Trophoblast cell (in vitro differentiated cells and primary cell): ENCODE measurements around the gene SEC22B.
"Not testable (repeated sequence)": the region's sequence is repeated elsewhere in the genome, so short reads cannot be mapped to it uniquely, and the experiment has no call there.

Source experiments
- DNase-seq, 2 donors: peaks; one replicate each; pipeline ENCODE4 v3.0.0-alpha.2; 2016
- H2AFZ ChIP-seq: 2 replicates; pipeline ENCODE4 v1.6.1; 2013; ENCODE audit warnings: low read length, moderate library complexity, mild to moderate bottlenecking; ENCODE audit not compliant: insufficient read depth, poor library complexity
- H2AK5ac ChIP-seq: 2 replicates; pipeline ENCODE4 v1.6.1; 2013; ENCODE audit warnings: mild to moderate bottlenecking, low read length
- H2BK120ac ChIP-seq: 2 replicates; pipeline ENCODE4 v1.6.1; 2013; ENCODE audit warnings: low read length, mild to moderate bottlenecking, moderate library complexity; ENCODE audit not compliant: insufficient read depth, poor library complexity
- H2BK12ac ChIP-seq: 2 replicates; pipeline ENCODE4 v1.6.1; 2013; ENCODE audit warnings: mild to moderate bottlenecking, low read length, moderate library complexity
- H2BK5ac ChIP-seq: 2 replicates; pipeline ENCODE4 v1.6.1; 2013; ENCODE audit warnings: low read length, low read depth, moderate library complexity, mild to moderate bottlenecking; ENCODE audit not compliant: poor library complexity
- H3K14ac ChIP-seq: 2 replicates; pipeline ENCODE4 v1.6.1; 2013; ENCODE audit warnings: mild to moderate bottlenecking, low read length
- H3K18ac ChIP-seq: 2 replicates; pipeline ENCODE4 v1.6.1; 2013; ENCODE audit warnings: mild to moderate bottlenecking, low read length
- H3K23ac ChIP-seq: 2 replicates; pipeline ENCODE4 v1.6.1; 2013; ENCODE audit warnings: low read length
- H3K27ac ChIP-seq: 2 replicates; pipeline ENCODE4 v1.5.1; 2013; ENCODE audit warnings: low read depth, mild to moderate bottlenecking, inconsistent platforms, low read length, moderate library complexity
- H3K27me3 ChIP-seq: 2 replicates; pipeline ENCODE4 v1.6.1; 2013; ENCODE audit warnings: inconsistent platforms, mild to moderate bottlenecking, low read length, moderate library complexity; ENCODE audit not compliant: insufficient read depth
- H3K36me3 ChIP-seq, 2 experiments: 1 replicate in 1 of 2; 2 replicates in 1 of 2; pipeline ENCODE4 v1.6.1; 2013; ENCODE audit warnings: low read length in 2 of 2, mild to moderate bottlenecking in 2 of 2, moderate library complexity in 1 of 2; ENCODE audit not compliant: insufficient read depth in 2 of 2, control insufficient read depth in 1 of 2
- H3K4ac ChIP-seq: 2 replicates; pipeline ENCODE4 v1.6.1; 2013; ENCODE audit warnings: low read depth, mild to moderate bottlenecking, low read length, moderate library complexity
- H3K4me1 ChIP-seq, 2 experiments: 1 replicate in 1 of 2; 2 replicates in 1 of 2; pipeline ENCODE4 v1.6.1; 2013; ENCODE audit warnings: low read length in 2 of 2, mild to moderate bottlenecking in 2 of 2, moderate library complexity in 1 of 2; ENCODE audit not compliant: insufficient read depth in 2 of 2, control insufficient read depth in 1 of 2
- H3K4me2 ChIP-seq: 2 replicates; pipeline ENCODE4 v1.6.1; 2013; ENCODE audit warnings: inconsistent platforms, mild to moderate bottlenecking, low read length, moderate library complexity
- H3K4me3 ChIP-seq: 2 replicates; pipeline ENCODE4 v1.5.1; 2013; ENCODE audit warnings: mild to moderate bottlenecking, low read depth, low read length, inconsistent platforms
- H3K79me1 ChIP-seq: one replicate; pipeline ENCODE4 v1.6.1; 2013; ENCODE audit warnings: low read length
- H3K79me2 ChIP-seq: 2 replicates; pipeline ENCODE4 v1.6.1; 2013; ENCODE audit warnings: low read length, mild to moderate bottlenecking; ENCODE audit not compliant: control insufficient read depth, insufficient read depth, poor library complexity
- H3K9ac ChIP-seq: 2 replicates; pipeline ENCODE4 v1.6.1; 2013; ENCODE audit warnings: mild to moderate bottlenecking, low read length
- H3K9me3 ChIP-seq: 2 replicates; pipeline ENCODE4 v1.6.1; 2013; ENCODE audit warnings: low read depth, mild to moderate bottlenecking, control low read depth, inconsistent platforms, low read length; ENCODE audit not compliant: insufficient read depth
- H4K12ac ChIP-seq: 2 replicates; pipeline ENCODE4 v1.6.1; 2013; ENCODE audit warnings: low read depth, mild to moderate bottlenecking, low read length, moderate library complexity
- H4K8ac ChIP-seq: 2 replicates; pipeline ENCODE4 v1.6.1; 2013; ENCODE audit warnings: low read depth, mild to moderate bottlenecking, low read length, moderate library complexity
- H4K91ac ChIP-seq: one replicate; pipeline ENCODE4 v1.6.1; 2013; ENCODE audit warnings: low read depth, mild to moderate bottlenecking, low read length, moderate library complexity
- WGBS: extraction: QIAGEN DNeasy Blood & Tissue Kit; methylation state at CpG from one replicate; pipeline ENCODE4 v1.1.7; 2013; ENCODE audit warnings: missing lambda C conversion rate; ENCODE audit not compliant: insufficient read length, insufficient coverage; ENCODE audit errors: extremely low coverage; 5-methylcytosine and 5-hydroxymethylcytosine counted together

SEC22B gene

DNA sequence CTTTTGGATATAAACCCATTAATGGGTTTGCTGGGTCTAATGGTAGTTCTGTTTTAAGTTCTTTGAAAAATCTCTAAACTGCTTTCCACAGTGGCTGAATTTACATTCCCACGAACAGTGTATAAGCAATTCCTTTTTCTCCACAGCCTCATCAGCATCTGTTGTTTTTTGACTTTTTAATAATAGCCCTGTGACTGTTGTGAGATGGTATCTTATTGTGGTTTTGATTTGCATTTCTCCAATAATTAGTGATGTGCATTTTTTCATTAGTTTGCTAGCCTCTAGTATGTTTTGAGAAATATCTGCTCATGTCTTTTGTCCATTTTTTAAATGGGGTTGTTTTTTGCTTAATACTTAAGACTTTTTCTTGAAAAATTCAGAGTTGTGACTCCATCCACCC, 11.6 kb downstream of the SEC22B start:
- not testable (repeated sequence) for H3K79me1 ChIP-seq, H3K18ac ChIP-seq, H2BK120ac ChIP-seq, H3K36me3 ChIP-seq, H3K79me2 ChIP-seq, H3K9me3 ChIP-seq, H3K14ac ChIP-seq, H2BK12ac ChIP-seq, H2BK5ac ChIP-seq, DNase-seq, H4K12ac ChIP-seq, H3K27ac ChIP-seq, H3K4me1 ChIP-seq, H2AK5ac ChIP-seq, H3K4ac ChIP-seq, H3K4me2 ChIP-seq, H3K23ac ChIP-seq, H4K91ac ChIP-seq, H4K8ac ChIP-seq, H2AFZ ChIP-seq, H3K27me3 ChIP-seq, H3K9ac ChIP-seq, H3K4me3 ChIP-seq
- no CpG with 5 or more reads among the region's 1 CpG for WGBS

DNA sequence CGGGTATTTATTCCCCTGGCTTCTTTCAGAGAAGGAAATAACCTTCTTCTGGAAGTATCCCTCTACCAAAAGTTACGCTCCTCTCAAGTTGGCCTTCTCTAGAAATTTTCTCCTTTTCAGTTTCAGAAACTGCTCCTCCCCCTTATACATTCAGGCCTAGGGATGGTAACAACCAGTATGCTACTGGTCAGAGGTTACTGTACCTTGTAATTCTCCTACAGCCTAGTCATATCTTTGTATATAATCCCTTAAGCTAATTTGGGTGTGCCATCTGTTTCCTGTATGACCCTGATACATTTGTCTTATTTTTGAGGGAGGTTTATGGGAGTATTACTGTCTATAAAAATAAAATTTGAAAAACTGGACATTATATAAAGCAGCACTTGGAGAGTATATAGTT, 14.3 kb downstream of the SEC22B start:
- H3K14ac ChIP-seq, H3K4ac ChIP-seq, H2BK12ac ChIP-seq: not testable (repeated sequence)

DNA sequence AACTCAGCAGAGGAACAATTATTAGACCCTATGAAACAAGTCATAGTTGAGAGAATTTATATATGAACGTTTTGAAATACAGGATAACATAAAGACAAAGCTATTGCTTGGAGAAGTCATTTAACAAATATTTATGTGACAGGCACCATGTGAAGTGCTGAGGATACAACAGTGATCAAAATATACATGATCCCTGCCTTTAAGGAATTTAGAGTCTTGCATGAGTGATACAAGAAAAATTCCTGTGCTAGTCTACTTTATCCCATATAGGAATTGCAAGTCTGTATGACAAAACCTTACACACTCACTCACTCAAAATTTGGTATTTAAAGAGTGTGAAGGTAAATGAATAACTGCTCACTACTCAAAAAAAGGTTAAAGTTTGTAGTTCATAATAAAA, 17.8 kb downstream of the SEC22B start:
- H3K36me3 ChIP-seq, H3K9me3 ChIP-seq, H3K79me1 ChIP-seq, H3K14ac ChIP-seq, H3K4me2 ChIP-seq, H4K91ac ChIP-seq, H4K12ac ChIP-seq, H2AFZ ChIP-seq, H3K4me3 ChIP-seq, H3K27me3 ChIP-seq, H3K18ac ChIP-seq, H3K79me2 ChIP-seq, H3K4ac ChIP-seq, H2BK5ac ChIP-seq, H3K27ac ChIP-seq, H2AK5ac ChIP-seq, H2BK120ac ChIP-seq, H4K8ac ChIP-seq, H2BK12ac ChIP-seq, H3K4me1 ChIP-seq, H3K23ac ChIP-seq, H3K9ac ChIP-seq, DNase-seq: not testable (repeated sequence)
- WGBS = no CpG with 5 or more reads among the region's 1 CpG

More for the DNA sequence above, 14.3 kb downstream of the SEC22B start:
- not testable (repeated sequence) for H4K91ac ChIP-seq, H2AFZ ChIP-seq, H4K12ac ChIP-seq, H3K27me3 ChIP-seq, H2BK5ac ChIP-seq, H3K9me3 ChIP-seq, H3K4me1 ChIP-seq, H2BK120ac ChIP-seq, H3K18ac ChIP-seq, H3K27ac ChIP-seq, H3K4me2 ChIP-seq, H3K36me3 ChIP-seq, H3K4me3 ChIP-seq, H3K79me2 ChIP-seq, H3K79me1 ChIP-seq, H4K8ac ChIP-seq, DNase-seq, H3K23ac ChIP-seq, H2AK5ac ChIP-seq, H3K9ac ChIP-seq
- no CpG with 5 or more reads among the region's 2 CpGs for WGBS

DNA sequence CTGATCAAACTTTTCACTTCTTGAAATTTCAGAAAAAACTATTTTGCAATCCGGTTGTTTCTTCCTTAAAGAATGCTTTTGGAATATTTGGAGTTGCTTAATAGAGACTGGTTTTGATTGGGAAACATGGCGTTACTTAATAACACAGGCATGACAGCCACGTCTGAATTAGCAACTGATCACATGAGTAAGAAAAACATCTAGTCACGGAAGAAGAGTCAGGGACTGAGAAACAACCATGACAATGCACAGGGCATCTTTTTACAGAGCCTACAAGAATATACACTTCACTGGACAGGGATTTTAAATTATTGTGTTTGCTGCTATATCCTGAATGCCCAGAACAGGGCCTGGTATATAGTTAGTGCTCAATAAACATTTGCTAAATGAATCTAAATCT, 18.2 kb downstream of the SEC22B start:
- H3K9me3 ChIP-seq, H3K9ac ChIP-seq, H3K79me1 ChIP-seq, H4K8ac ChIP-seq, H3K14ac ChIP-seq, H2BK5ac ChIP-seq, H3K18ac ChIP-seq, H3K4me1 ChIP-seq, H3K27me3 ChIP-seq, H3K23ac ChIP-seq, DNase-seq, H4K91ac ChIP-seq, H2AK5ac ChIP-seq, H3K36me3 ChIP-seq, H3K4me2 ChIP-seq, H3K4me3 ChIP-seq, H2BK12ac ChIP-seq, H2BK120ac ChIP-seq, H3K27ac ChIP-seq, H2AFZ ChIP-seq, H3K4ac ChIP-seq, H3K79me2 ChIP-seq, H4K12ac ChIP-seq: not testable (repeated sequence)
- no CpG with 5 or more reads among the region's 4 CpGs for WGBS
